ENCODE measurements around the gene GID8. TPM values are rescaled to one million over a fixed set of nuclear protein-coding genes. Genes with fewer than 3 reads are reported as not detected.

Gene GID8
- total and polyA plus RNA-seq, 2 of the 4 experiments (the other 2 are of a cell fraction), result 21.5 to 33.9 TPM

- Histone ChIP-seq H2BK20ac (ENCODE audit: low read depth, low read length) (no peak overlapping the region), H3K9me3 (ENCODE audit: control insufficient read depth, insufficient read depth, low read length) (no peaks in the 10 kb centered on the region), H4K5ac (ENCODE audit: low read depth, low read length) (no peak overlapping the region), H3K79me1 (ENCODE audit: low read depth in 1 of 2, low read length in 2 of 2) (no peaks in the 10 kb centered on the region), H2AK5ac (ENCODE audit: low read depth, low read length) (no peak overlapping the region), H3K9ac (ENCODE audit: low read depth, low read length) (no peak overlapping the region), H3K4me3 (ENCODE audit: insufficient read depth, low read depth, low read length) (no peak overlapping the region), H2AK9ac (replicated peaks; ENCODE audit: low read depth, low read length, poor library complexity) (no peak overlapping the region), H4K91ac (ENCODE audit: insufficient read depth, low read depth, low read length) (no peak overlapping the region), H3K23ac (ENCODE audit: low read depth, low read length) (no peak overlapping the region), H2BK15ac (ENCODE audit: low read depth, low read length) (no peak overlapping the region), H3K14ac (replicated peaks; ENCODE audit: low read depth, low read length) (no peak overlapping the region), H3K4ac (ENCODE audit: low read depth, low read length) (no peak overlapping the region), H4K20me1 (ENCODE audit: insufficient read depth, low read length) (no peaks in the 10 kb centered on the region), H3K56ac (ENCODE audit: extremely low read depth, insufficient read depth, low read length) (no peak overlapping the region), H2BK120ac (ENCODE audit: low read depth, low read length) (no peak overlapping the region), H3K4me1 (ENCODE audit: control insufficient read depth, insufficient read depth, low read length) (no peaks in the 10 kb centered on the region), H3K27me3 (ENCODE audit: control insufficient read depth, insufficient read depth, low read length) (peaks cover 75% of the 10 kb centered on the region), H3K9me1 (ENCODE audit: insufficient read depth, low read length) (no peaks in the 10 kb centered on the region), H3K36me3 (ENCODE audit: control insufficient read depth, insufficient read depth, low read length) (no peaks in the 10 kb centered on the region), H3K27ac (ENCODE audit: insufficient read depth, low read length) (no peak overlapping the region), H2BK5ac (ENCODE audit: low read depth, low read length, poor library complexity, severe bottlenecking) (no peak overlapping the region), H2AFZ (replicated peaks; ENCODE audit: low read length, poor library complexity) (no peak overlapping the region), H4K8ac (ENCODE audit: low read depth in 2 of 2, low read length in 2 of 2) (no peak overlapping the region), H3K18ac (ENCODE audit: low read depth, low read length) (no peak overlapping the region), H3K4me2 (ENCODE audit: low read depth, low read length) (no peak overlapping the region)
- no TSS peak for BruUV-seq (replicated peaks)
- in situ Hi-C loops (cut with MboI; ENCODE audit: low sequenced_read_pairs), result no loop called here
- dilution Hi-C loops (cut with HindIII; ENCODE audit: low sequenced_read_pairs, unreplicated experiment), result no loop called here
- ATAC-seq (ENCODE audit: low read depth) (no peak), DNase-seq (no peak)
- intact Hi-C loops (cut with micrococcal nuclease), result no loop called here
- TF ChIP-seq CTCF (conservative IDR thresholded peaks at IDR 0.05; ENCODE audit: low read depth, low read length), result no peak
- TF ChIP-seq POLR2A (IDR thresholded peaks at IDR 0.05; ENCODE audit: low read depth, low read length), result no peak
- TF ChIP-seq, protein P1, sequence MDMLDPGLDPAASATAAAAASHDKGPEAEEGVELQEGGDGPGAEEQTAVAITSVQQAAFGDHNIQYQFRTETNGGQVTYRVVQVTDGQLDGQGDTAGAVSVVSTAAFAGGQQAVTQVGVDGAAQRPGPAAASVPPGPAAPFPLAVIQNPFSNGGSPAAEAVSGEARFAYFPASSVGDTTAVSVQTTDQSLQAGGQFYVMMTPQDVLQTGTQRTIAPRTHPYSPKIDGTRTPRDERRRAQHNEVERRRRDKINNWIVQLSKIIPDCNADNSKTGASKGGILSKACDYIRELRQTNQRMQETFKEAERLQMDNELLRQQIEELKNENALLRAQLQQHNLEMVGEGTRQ (IDR thresholded peaks at IDR 0.05; ENCODE audit: low read depth, low read length), result no peak
- no peak for TF ChIP-seq CEBPB (IDR thresholded peaks at IDR 0.05; ENCODE audit: low read depth, low read length)
- no peak for TF ChIP-seq MXI1 (IDR thresholded peaks at IDR 0.05; ENCODE audit: borderline replicate concordance, low read depth, low read length)
- no peak for TF ChIP-seq NFE2L2 (IDR thresholded peaks at IDR 0.05; ENCODE audit: low read depth, low read length)
- TF ChIP-seq ELK1 (IDR thresholded peaks at IDR 0.05; ENCODE audit: borderline replicate concordance, low read depth, low read length), result no peak
- TF ChIP-seq MAZ (IDR thresholded peaks at IDR 0.05; ENCODE audit: borderline replicate concordance, low read depth, low read length), result no peak
- TF ChIP-seq MAFK (IDR thresholded peaks at IDR 0.05; ENCODE audit: low read depth, low read length), result no peak
- no peak for TF ChIP-seq BHLHE40 (IDR thresholded peaks at IDR 0.05; ENCODE audit: low read depth, low read length)
- TF ChIP-seq RCOR1 (IDR thresholded peaks at IDR 0.05; ENCODE audit: insufficient replicate concordance, low read length), result no peak
- no peak for TF ChIP-seq FOS (IDR thresholded peaks at IDR 0.05; ENCODE audit: low read depth, low read length)
- TF ChIP-seq CHD1 (IDR thresholded peaks at IDR 0.05; ENCODE audit: low read depth, low read length), result no peak
- 39% methylated on average over 19 of the region's 28 CpGs; no CpG with 5 or more reads in 1 of the 2 experiments for WGBS, 2 experiments (ENCODE audit: extremely low coverage in 2 of 2, insufficient read length in 1 of 2)
- POLR2A ChIA-PET (ENCODE audit: unreplicated experiment), result no interaction called here
- CTCF ChIA-PET, result interaction anchor here (1.1 kb wide), 1 partner anchor 8 kb away, joined by 3 read pairs; no protein-coding TSS in a partner anchor
Measured at GRCh38 chr20:62980970-62981369, 43.0 kb downstream of the GID8 start.

Measured in IMR-90 (cell line).